Fibroblast of mammary gland (primary cell): ENCODE data around the gene DLGAP3.

ENCODE experiments used
- DNase-seq: peaks from one replicate; pipeline ENCODE4 v3.0.0-alpha.2; 2010; ENCODE audit warnings: low read depth
- H3K4me3 ChIP-seq: 2 replicates; pipeline ENCODE4 v1.5.1; 2011; ENCODE audit warnings: low read depth, mild to moderate bottlenecking, low read length, moderate library complexity; ENCODE audit not compliant: control insufficient read depth
- TF ChIP-seq, protein P1 (sequence below): conservative IDR thresholded peaks from 2 replicates; pipeline ENCODE4 v1.5.1; 2011; ENCODE audit warnings: low read depth, low read length, inconsistent platforms; ENCODE audit not compliant: control insufficient read depth, insufficient read depth

The DLGAP3 gene

DNA sequence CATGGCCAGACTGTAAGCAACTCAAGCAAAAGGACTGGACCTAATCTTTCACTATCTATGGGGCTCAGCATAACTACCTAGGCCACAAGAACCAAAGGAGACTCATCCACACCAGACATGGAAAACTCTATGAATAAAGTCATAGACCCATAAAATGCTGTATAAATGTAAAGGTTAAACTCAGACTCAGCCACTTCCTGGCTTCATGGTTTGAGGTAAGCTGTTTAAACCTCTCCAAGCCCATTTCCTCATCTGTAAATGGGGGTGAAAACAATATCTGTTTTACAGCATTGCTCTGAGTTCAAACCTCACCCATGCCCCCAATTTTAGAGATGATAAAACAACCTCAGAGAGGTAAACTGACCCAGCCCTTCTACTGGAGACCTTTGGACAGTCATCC lies 65.9 kb downstream of the DLGAP3 start:
- no peak overlapping the region for H3K4me3 ChIP-seq
- TF ChIP-seq, protein P1, sequence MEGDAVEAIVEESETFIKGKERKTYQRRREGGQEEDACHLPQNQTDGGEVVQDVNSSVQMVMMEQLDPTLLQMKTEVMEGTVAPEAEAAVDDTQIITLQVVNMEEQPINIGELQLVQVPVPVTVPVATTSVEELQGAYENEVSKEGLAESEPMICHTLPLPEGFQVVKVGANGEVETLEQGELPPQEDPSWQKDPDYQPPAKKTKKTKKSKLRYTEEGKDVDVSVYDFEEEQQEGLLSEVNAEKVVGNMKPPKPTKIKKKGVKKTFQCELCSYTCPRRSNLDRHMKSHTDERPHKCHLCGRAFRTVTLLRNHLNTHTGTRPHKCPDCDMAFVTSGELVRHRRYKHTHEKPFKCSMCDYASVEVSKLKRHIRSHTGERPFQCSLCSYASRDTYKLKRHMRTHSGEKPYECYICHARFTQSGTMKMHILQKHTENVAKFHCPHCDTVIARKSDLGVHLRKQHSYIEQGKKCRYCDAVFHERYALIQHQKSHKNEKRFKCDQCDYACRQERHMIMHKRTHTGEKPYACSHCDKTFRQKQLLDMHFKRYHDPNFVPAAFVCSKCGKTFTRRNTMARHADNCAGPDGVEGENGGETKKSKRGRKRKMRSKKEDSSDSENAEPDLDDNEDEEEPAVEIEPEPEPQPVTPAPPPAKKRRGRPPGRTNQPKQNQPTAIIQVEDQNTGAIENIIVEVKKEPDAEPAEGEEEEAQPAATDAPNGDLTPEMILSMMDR, result no peak
- no peak for DNase-seq

DNA sequence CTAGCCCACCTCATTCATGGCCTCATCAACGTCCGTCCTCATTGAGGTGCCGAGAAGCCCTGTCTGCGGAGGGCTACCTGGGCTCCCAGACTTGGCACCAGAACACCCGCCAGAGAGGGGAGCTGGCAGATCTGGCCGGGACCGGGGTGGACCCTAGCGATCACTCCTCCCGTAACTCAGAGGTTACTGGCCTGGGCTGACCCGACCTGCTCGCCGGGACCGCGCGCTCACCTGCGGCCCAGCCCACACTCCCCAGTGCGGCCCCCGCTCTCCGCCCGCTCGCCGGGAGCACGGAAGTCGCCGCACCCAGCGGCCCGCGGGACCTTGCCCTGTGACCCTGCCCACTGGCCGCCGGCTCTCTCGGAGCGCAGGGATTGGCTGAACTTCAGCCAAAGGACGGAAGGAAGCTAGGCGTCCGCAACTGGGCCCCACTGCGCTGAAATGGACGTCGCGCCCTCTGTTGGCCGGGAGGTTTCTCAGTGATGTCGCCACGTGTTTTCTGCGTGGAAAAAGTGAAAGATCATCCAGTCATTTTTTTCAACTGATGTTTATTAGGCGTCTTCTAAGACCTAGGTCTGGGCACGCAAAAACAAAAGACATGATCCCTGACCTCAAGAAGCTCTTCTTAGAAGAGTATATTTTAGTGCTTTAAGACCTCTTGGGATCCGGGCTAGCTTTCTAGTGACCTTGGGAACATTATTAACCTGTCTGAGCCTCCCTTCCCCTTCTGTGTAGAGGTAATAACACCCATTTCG lies 69.8 kb downstream of the DLGAP3 start, which contains the start of gene SMIM12:
Gene SMIM12, minus strand, starts transcription at position 304 of the 755 bp plus-strand sequence. CDS start 3,772 bp downstream, outside the sequence.
- TF ChIP-seq, protein P1, result peak; percentile 73
- H3K4me3 ChIP-seq, result peak within 1 kb of the TSS; percentile 99
- peak; percentile 94 for DNase-seq

DNA sequence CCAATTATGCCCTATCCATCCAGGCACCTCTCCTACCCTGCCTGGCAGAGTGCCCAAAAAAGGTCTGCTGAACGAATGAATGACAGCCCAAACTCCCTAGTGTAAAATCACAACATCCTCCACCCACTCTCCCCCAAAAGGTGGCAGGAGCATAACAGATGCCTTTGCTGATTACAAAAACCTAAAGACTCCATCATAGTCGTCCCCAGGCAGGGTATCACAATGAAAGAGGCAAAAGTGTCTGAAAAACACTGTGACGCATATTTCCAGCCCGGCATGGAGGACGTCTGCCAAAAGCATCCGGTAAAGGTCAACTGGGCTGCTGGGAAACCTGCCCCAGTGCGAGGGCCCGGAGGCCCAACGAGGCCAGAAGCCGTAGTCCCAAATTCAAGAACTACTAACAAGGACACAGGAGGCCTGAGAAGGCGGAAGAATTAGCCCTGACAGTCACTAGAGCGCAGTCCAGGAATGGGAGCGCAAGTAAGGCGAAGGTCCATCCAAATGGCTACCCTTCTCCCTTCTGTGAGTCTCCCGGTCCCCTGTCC lies 70.5 kb downstream of the DLGAP3 start:
- TF ChIP-seq, protein P1, result no peak
- DNase-seq, result peak; percentile 66
- H3K4me3 ChIP-seq, result peak overlapping the region; percentile 99

DNA sequence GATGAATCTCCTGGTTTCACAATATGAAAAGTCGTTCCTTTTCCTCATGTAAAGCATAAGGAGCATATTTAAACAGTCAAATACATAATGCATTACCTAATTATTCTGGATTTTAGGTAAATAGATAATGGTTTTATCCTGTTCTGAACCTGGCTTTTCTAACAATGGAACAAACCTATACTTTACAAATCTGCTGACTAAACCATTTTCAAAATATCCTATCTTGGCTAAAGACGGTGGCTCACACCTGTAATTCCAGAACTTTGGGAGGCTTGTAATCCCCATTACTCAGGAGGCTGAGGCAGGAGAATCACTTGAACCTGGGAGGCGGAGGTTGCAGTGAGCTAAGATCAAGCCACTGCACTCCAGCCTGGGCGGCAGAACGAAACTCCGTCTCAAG lies 72.8 kb downstream of the DLGAP3 start:
- TF ChIP-seq, protein P1, result no peak
- H3K4me3 ChIP-seq, result no peak overlapping the region
- no peak for DNase-seq

DNA sequence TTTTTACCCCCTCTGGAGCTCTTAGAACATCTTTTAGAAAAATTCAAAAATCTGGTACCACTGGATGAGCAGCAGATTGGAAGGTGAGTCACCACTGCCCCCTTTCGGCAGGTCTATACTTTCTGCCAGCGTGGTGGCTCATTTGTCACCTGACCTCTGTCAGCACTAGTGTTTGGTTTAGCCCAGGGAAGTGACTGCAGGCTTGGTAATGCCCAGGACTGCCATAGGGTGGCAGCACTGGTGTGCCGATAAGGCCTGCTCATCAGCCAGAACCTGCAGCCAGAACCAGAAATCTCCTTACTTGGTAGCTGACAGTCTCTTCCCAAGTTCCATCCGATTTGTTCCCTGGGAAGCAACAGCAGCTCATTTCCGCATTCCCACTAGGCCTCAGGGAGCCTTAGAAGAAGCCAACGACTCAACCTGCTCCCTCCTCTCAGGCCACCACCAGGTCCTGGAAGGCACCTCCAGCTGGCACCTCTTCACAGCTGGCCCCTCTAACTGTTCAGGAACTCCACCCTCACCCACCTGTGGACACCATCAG lies 76.7 kb downstream of the DLGAP3 start:
- TF ChIP-seq, protein P1, result peak; percentile 91
- H3K4me3 ChIP-seq, result no peak overlapping the region
- DNase-seq, result peak; percentile 96

DNA sequence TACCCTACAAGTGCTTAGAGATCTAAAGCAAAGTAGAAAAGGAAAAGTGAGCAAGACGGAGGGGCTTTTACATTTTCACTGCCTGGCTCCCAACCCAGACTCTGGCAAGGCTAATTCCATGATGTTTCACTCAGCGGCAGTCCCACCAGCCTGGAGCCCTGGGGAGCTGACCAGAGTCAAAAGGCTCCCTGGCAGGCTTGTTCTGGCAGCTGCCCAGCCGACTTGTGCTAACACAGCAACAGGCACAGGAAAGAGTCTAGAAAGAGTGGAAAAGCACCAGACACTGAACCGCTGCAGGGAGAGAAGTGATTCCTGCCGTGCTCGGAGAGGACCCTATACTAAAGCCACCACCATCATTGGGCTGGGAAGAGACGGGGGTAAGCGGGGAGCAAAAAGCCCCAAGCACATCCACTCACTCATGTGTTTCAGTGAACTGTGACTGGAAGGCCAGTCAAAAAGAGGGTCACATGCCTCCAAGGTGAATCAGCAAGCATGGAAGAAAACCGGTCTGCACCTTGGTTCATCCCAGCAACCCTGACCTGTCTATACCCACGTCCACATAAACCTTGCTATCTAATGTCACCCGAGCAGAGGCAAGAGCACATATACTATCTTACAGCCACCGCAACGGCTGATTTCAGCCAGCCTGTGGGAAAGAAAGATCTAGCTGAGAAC lies 77.9 kb downstream of the DLGAP3 start:
- TF ChIP-seq, protein P1, result no peak
- H3K4me3 ChIP-seq, result no peak overlapping the region
- no peak for DNase-seq
